ENCODE data around the gene DLG1. TPM values are rescaled to one million over a fixed set of nuclear protein-coding genes. Genes with fewer than 3 reads are reported as not detected.

The DLG1 gene
- total and polyA plus RNA-seq, 8 donors, result 17.9 to 173 (median 92.9) TPM

DNA sequence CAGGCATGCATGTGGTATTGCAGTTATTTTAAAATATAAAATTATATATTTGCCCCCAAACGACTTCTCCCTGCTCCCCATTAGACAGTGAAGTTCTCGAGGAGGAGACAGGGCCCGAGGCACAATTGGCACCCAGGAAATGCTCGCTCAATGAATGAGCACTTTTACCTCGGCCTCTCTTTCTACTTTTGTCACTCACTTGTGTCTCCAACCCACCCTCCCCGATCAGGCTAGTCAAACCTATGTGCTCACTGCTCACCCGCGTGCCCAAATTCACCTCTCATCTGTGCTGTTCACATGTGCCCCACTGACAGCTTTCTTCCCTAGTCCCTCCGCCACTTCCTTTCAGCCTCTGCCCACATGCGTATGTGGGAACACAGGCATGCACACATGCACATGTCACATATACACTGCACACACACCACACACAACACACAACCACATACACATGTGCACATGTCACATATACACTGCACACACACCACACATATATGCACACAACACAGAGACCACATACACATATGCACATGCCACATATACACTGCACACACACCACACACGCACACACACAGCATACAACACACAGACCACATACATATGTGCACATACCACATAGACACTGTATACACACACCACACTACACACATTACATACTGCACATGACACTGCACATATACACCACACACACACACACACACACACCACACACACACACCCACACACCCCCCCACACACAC lies 46.3 kb upstream of the DLG1 start:
- H3K27ac ChIP-seq, result no peak overlapping the region
- intact Hi-C loops (cut with DNase I; ENCODE audit: low total_unique reads), result no loop called here
- H3K36me3 ChIP-seq, result no peaks in the 10 kb centered on the region
- no peaks in the 10 kb centered on the region for H3K27me3 ChIP-seq
- DNase-seq, result no peak
- no peak for TF ChIP-seq EP300 (IDR thresholded peaks at IDR 0.05)
- TF ChIP-seq, protein P1, sequence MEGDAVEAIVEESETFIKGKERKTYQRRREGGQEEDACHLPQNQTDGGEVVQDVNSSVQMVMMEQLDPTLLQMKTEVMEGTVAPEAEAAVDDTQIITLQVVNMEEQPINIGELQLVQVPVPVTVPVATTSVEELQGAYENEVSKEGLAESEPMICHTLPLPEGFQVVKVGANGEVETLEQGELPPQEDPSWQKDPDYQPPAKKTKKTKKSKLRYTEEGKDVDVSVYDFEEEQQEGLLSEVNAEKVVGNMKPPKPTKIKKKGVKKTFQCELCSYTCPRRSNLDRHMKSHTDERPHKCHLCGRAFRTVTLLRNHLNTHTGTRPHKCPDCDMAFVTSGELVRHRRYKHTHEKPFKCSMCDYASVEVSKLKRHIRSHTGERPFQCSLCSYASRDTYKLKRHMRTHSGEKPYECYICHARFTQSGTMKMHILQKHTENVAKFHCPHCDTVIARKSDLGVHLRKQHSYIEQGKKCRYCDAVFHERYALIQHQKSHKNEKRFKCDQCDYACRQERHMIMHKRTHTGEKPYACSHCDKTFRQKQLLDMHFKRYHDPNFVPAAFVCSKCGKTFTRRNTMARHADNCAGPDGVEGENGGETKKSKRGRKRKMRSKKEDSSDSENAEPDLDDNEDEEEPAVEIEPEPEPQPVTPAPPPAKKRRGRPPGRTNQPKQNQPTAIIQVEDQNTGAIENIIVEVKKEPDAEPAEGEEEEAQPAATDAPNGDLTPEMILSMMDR (IDR thresholded peaks at IDR 0.05), result no peak
- TF ChIP-seq POLR2AphosphoS5 (IDR thresholded peaks at IDR 0.05), result no peak
- no peak for TF ChIP-seq POLR2A (IDR thresholded peaks at IDR 0.05)
- H3K4me3 ChIP-seq, result no peak overlapping the region
- no peaks in the 10 kb centered on the region for H3K9me3 ChIP-seq
- WGBS, 5 donors, result 90 to 94% (median 91%) methylated on average over 11 of the region's 11 CpGs
- no peaks in the 10 kb centered on the region for H3K4me1 ChIP-seq

DNA sequence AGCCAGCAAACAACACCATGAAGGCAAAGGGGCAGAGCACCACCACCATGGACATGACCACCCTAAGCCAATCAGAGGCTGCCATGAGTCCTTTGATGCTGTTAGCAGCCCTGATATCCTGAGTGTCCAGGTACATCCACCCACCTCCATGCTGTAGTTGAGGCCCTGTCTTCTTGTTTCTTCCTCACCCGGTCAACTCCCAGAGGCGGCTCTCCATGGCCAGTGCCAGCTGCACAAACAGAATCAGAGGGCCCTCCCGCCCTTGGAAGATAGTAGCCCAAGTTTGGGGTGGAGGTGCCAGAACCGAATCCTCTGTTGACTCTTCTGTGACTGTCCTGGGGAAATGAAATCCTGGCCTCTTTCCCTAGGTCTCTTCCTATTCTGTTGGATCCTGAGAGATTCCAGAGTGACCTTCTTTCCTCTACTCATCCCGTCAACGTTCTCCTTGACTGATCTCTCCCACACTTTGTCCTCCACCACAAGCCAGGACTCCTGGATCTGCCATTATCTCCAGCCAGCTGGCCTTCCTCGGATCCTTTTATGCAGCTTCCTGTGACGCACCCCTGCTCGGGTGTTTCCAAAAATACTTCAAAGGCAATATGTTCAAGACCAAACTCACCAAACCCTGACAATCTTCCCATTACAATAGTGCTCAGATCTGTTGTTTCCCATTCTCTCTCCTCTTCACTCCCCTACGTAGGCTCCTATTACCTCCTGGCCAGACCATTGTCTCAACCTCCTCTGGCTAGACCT lies 45.4 kb upstream of the DLG1 start:
- Histone ChIP-seq H3K27ac (no peak overlapping the region), H3K9me3 (no peaks in the 10 kb centered on the region), H3K27me3 (no peaks in the 10 kb centered on the region), H3K4me3 (no peak overlapping the region), H3K36me3 (no peaks in the 10 kb centered on the region), H3K4me1 (no peaks in the 10 kb centered on the region)
- TF ChIP-seq, protein P1 (IDR thresholded peaks at IDR 0.05), result no peak
- 72 to 88% (median 80%) methylated on average over 8 to 10 of the region's 10 CpGs for WGBS, 5 donors
- intact Hi-C loops (cut with DNase I; ENCODE audit: low total_unique reads), result no loop called here
- no peak for DNase-seq

DNA sequence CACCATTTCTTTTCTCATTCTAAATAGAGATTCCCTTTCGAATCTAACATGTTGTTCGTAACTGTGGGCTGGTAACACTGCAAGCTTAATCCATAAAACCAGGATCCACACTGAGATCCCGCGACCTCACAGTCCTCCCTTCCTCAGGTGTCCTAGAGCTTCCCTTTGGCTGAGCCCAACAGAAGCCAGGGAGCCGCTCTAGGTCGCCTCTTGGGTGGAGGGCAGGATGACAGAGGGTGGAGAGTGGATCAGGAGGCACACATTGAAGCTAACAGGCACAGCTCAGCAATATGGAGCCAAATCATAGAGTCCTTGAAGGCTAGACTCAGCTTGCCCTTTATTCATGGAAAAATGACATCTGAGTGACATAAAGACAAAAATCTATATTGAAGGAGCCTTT lies 44.7 kb upstream of the DLG1 start:
- 88 to 98% (median 93%) methylated on average over 6 of the region's 6 CpGs for WGBS, 5 donors
- Histone ChIP-seq H3K4me1 (no peaks in the 10 kb centered on the region), H3K36me3 (no peaks in the 10 kb centered on the region), H3K27ac (no peak overlapping the region), H3K4me3 (no peak overlapping the region), H3K27me3 (no peaks in the 10 kb centered on the region), H3K9me3 (no peaks in the 10 kb centered on the region)
- intact Hi-C loops (cut with DNase I; ENCODE audit: low total_unique reads), result no loop called here
- no peak for TF ChIP-seq EP300 (IDR thresholded peaks at IDR 0.05)
- no peak for TF ChIP-seq POLR2A (IDR thresholded peaks at IDR 0.05)
- no peak for DNase-seq

DNA sequence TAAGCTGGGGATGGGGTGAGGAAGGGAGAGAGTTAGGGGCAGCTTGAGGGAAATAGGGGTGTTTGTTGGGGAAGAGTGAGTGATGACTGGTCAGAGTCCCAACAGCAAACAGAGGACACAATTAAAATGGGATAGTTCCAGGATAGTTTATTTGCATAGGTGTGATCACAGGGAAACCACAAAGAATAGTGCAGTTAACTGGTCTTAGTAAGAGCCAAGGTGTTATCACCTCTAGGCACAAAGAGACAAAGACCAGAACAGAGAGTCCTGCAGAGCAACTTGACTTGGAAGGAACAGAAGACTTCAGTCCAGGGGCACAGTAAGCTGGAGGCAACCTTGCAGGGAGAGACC lies 42.1 kb upstream of the DLG1 start:
- H3K4me1 ChIP-seq, result no peaks in the 10 kb centered on the region
- no peak overlapping the region for H3K4me3 ChIP-seq
- no peaks in the 10 kb centered on the region for H3K27me3 ChIP-seq
- no peak for DNase-seq
- no peak overlapping the region for H3K27ac ChIP-seq
- H3K9me3 ChIP-seq, result no peaks in the 10 kb centered on the region
- no peaks in the 10 kb centered on the region for H3K36me3 ChIP-seq
- TF ChIP-seq, protein P1 (IDR thresholded peaks at IDR 0.05), result no peak
- TF ChIP-seq POLR2AphosphoS5 (IDR thresholded peaks at IDR 0.05) (no peak), EP300 (IDR thresholded peaks at IDR 0.05) (no peak), POLR2A (IDR thresholded peaks at IDR 0.05) (no peak)
- intact Hi-C loops (cut with DNase I; ENCODE audit: low total_unique reads), result no loop called here

Measured in stomach (tissue), 9 donors.